Kasumi-1 (cell line): Measurements from ENCODE around the gene MAP4K3.
"Not testable (repeated sequence)": the region's sequence is repeated elsewhere in the genome, so short reads cannot be mapped to it uniquely, and the experiment has no call there.

Source experiments
- DNase-seq, 2 experiments: peaks; one replicate each; lab custom pipeline; 2025; lab: John Stamatoyannopoulos, UW

MAP4K3 gene

GRCh38 chr2:39370101-39370500, 67.0 kb downstream of the MAP4K3 start:
- no peak for DNase-seq

GRCh38 chr2:39368846-39369245, 68.2 kb downstream of the MAP4K3 start:
- DNase-seq: no peak

GRCh38 chr2:39368376-39368775, 68.7 kb downstream of the MAP4K3 start:
- DNase-seq: no peak

GRCh38 chr2:39362595-39362994, 74.5 kb downstream of the MAP4K3 start:
- DNase-seq: no peak

- DNase-seq: no peak
Observed at GRCh38 chr2:39361511-39361910, 75.6 kb downstream of the MAP4K3 start.

- not testable (repeated sequence) for DNase-seq
Observed at GRCh38 chr2:39360342-39360741, 76.7 kb downstream of the MAP4K3 start.

GRCh38 chr2:39359453-39360038, 77.5 kb downstream of the MAP4K3 start:
- DNase-seq: no peak

- no peak for DNase-seq
Observed at GRCh38 chr2:39356922-39357639, 80.0 kb downstream of the MAP4K3 start.

- DNase-seq: no peak
Observed at GRCh38 chr2:39350658-39351057, 86.4 kb downstream of the MAP4K3 start.

GRCh38 chr2:39338502-39338901, 98.6 kb downstream of the MAP4K3 start:
- no peak for DNase-seq

- DNase-seq: no peak
Observed at GRCh38 chr2:39335930-39336329, 101.2 kb downstream of the MAP4K3 start.

GRCh38 chr2:39334978-39335377, 102.1 kb downstream of the MAP4K3 start:
- DNase-seq: no peak

- no peak for DNase-seq
Observed at GRCh38 chr2:39334529-39334928, 102.6 kb downstream of the MAP4K3 start.

- no peak for DNase-seq
Observed at GRCh38 chr2:39326644-39327043, 110.4 kb downstream of the MAP4K3 start.

GRCh38 chr2:39325966-39326365, 111.1 kb downstream of the MAP4K3 start:
- no peak for DNase-seq

- DNase-seq: not testable (repeated sequence)
Observed at GRCh38 chr2:39321056-39322035, 115.7 kb downstream of the MAP4K3 start.

GRCh38 chr2:39320162-39320561, 116.9 kb downstream of the MAP4K3 start:
- no peak for DNase-seq

GRCh38 chr2:39313575-39313974, 123.5 kb downstream of the MAP4K3 start:
- no peak for DNase-seq

- DNase-seq: no peak
Observed at GRCh38 chr2:39311469-39311868, 125.6 kb downstream of the MAP4K3 start.

GRCh38 chr2:39308778-39309177, 128.3 kb downstream of the MAP4K3 start:
- DNase-seq: no peak

GRCh38 chr2:39306626-39307025, 130.5 kb downstream of the MAP4K3 start:
- DNase-seq: no peak

- DNase-seq: no peak
Observed at GRCh38 chr2:39304729-39305128, 132.4 kb downstream of the MAP4K3 start.

GRCh38 chr2:39304200-39304599, 132.9 kb downstream of the MAP4K3 start:
- no peak for DNase-seq
